Stimulated activated CD4-positive, alpha-beta T cell treated with anti-CD3 and anti-CD28 coated beads, Interleukin-1b, Interleukin-23, amount 100 ng/mL, for 48 hours (primary cell): ENCODE measurements around the gene ERN1.

Source experiments
- DNase-seq: peaks from one replicate; pipeline ENCODE4 v3.0.0-alpha.2; 2020

ERN1 gene

DNA sequence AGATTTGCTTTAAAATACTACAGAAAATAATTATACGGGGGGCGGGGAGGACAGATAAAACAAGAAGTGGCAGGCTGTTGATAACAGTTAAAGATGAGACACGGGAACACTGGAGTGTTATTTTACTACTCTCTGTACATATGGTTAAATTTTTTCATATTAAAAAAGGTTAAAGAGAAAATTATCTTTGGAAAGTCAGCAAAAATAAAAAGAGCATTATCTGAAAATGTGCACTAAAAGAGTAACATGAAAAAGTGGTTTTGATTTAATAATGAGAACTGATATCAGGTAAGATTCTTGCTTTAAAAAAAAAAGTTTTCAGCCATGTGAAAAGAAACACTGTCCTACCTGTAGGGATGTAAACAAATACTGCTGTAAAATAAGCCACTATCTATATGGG is 46.9 kb downstream of the ERN1 start:
- no peak for DNase-seq

DNA sequence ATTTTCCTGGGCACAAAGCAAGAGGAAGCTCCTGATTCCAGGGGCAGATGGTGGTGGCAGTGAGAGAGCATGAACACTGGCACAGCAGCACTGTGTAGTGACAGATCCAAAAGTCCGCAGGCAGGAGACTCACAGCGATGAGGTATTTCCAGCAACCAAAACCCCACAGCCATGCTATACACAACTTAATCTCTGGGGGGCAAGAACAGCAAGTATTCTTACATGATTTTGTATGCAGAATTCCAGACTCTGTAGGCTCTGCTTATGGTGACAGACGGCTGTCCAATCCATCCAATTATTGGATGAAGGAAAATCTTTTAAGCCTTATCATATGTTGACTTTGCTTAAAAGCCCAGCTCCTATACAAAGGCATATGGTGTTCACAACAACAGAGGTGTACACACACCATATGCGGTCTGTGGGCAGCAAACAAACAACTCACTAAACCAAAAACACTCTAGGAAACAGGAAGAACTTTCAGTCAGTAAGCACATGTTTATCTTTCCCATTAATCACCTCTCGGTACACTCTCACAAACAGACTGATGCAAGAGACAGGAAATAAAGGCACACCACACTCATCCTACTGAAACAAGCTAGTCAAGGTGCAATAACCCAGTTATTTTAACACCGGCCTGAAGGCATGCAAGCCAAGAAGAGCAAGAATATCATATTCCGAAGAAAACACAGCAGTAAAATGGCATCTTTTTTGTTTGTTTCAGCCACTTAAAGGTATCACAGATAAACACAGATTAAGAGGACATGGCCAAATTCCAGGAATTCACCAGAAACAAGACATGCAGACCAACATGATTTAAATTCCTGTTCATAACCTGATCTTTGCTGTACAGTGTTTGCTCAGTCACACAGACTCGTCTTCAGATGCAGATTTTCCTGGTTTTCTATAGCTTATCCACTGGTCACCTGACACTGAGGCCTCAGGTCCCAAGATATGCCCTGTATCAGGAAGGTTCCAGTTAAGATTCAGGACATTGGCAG is 47.8 kb downstream of the ERN1 start:
- DNase-seq: peak; percentile 20

DNA sequence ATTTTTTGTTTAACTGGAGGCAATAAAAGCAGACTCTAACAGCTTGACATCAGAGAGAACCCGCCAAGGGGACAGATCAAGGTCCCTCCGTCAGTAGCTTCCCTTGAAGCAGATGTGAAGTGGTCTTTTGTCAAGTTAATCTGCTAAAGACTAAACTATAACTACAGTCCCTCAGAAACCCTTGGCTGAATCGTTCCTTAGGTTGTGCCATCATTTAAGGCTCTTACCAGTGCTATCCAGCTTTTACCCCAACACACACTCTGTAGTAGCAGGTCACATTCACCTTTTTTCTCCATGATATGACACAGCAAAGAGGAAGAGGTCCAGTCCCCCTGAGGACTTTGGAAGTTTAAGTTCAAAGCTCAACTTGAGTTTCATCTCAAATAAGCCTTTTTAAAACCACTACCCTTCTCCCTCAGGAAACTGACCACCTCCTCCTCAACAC is 49.7 kb downstream of the ERN1 start:
- DNase-seq: no peak

DNA sequence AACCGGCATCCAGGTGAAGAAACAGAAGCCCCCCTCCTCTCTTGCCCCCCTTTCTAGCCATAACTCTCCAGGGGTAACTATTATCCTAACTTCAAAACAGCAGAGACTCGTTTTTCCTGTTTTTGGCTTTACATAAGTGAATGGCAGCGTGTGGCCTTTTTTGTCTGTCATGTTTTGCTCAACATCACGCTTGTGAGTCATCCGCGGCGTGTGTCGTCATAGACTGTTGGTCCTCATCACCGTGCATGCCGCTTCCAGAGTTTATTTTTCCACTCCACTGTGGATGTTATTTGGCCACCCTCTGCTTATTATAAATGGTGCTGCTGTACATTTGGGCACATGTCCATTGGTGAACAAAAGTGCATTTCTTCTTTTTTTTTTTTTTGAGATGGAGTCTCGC is 52.6 kb downstream of the ERN1 start:
- no peak for DNase-seq

DNA sequence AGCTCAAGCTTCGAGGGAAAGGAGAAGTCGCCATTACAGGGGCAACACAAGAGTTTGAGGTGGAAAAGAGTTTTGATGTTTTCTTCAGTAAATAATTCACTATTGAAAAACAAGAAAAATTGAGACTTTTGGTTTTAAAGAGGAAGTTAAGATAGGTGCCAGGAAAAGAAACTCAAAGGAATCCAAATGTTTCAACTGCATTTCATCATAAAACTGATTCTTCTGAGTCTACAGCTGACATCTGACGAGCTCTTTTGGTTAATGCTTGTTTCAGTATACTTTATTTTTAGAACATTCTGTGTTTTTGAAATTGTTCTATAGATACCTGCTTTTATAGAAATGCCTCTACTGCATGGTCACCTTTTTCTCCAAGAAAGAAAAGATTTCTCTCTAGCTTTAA is 54.0 kb downstream of the ERN1 start:
- DNase-seq: no peak

DNA sequence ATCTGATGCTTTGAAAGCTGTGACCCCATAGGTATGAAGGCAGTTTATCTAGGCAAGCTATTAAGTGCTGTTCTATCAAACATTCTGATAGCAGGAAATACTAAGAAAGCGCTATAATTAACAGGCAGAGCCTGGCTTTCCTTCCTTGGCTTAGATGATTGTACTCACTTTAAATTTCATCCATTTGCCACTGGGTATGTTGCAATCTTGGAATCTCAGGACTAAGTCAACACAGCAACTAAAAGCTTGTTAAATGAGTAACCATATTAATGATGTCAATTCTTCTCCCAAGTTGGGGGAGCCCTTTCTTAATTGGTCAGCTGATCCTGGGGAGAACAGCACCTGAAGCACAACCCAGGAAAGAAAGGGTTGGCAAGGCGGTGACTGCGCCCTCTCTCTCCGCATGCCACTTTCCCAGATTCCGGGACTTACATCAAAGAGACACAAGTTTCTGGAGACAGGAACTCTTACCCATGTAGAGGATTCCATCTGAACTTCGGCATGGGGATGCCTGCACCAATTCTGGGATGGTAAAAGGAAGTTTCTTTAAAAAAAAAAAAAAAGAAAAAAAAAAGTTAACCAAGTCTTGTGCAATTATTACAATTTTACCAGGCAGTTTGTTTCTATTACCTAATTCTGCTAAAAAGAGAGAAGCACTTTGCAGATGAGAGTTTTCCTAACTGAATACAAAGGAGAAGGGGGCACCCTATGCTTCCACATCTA is 55.1 kb downstream of the ERN1 start:
- no peak for DNase-seq

DNA sequence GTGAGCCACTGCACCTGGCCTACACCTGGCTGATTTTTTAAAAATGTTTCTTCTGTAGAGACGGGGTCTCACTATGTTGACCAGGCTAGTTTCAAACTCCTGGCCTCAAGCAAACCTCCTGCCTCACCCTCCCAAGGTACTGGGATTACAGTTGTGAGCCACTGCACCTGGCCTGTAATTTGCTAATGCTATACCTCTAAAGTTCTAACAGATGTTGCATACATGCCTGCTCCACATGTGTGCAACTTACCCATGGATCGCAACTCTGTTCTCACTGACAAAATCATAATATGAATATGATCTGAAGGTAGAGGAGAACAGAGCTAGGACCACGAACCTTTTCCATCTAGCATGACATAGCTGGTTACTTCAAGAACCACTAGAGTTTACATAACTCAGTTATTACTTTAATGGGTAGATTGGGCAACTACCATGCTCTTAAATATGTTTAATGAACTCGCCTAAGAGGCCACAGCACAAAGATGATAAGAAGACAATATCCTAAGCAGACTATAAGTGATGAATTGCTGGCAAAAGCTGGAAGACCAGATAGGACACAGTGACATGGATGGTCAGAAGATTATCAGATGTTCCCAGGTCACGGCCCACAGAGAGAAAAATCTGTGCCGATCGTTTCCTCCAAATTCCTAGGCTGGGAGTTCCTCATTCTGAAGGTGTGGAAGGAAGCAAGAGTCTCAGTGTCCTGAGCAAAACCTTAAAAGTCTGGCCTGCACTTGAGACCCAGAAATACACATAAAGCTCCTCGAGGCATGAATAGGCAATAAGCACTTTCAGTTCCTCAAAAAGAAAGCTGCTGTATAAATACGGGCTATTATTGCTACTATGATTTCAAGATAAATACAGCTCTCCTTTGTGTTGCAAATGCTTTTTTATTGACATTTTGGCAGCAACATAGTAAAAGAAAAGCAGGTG is 55.9 kb downstream of the ERN1 start:
- no peak for DNase-seq

DNA sequence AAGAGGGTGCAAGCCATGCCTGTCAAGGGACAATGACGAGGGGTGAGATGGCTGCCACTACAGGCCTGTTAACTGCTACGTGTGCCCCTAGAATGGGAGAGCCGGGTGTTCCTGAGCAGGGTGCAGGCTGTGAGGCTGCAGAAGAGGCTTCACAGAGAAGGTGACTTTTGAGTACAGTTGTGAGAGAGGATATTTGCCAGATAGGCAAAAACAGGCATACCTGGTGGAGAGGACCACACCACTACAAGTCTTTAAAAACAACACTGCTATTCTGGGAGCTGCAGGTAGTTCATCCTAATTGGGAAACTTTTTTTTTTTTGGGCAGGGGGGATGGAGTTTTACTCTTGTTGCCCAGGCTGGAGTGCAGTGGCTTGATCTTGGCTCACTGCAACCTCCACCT is 58.8 kb downstream of the ERN1 start:
- DNase-seq: no peak

DNA sequence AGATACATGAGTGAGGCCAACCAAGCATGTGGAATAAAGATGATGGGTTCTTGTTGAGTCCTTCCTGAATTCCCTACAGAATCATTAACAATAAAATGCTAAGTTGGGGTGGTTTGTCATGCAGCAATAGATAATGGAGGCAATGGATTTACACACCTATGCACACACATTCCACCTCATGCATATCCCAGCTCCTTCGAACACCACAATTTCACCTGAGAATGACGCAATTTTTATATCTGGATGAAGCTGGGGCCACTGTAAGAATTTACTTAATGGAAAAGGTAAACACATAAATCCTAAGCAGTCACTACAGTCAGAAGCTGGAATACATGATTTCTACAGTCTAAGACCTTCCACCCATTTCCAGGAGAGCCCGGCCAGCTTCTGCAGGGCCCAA is 59.7 kb downstream of the ERN1 start:
- DNase-seq: no peak

DNA sequence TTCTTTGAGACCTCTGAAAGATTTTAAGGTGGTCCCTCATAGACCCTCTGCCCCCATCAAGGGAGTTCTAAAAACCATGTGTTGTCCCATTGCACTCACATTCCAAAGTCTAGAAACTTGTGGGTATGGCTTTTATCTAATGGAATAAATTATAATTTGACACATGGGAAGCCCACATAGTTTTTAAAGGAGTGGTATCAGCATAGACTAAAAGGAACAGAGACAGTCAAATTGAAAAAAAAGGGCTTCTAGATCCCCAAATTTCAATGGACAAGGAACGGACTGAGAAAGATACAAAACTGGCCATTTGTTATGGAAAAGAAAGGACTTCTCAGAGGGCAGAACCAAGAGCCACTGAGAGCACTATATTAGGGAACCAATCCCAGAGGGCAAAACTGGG is 60.8 kb downstream of the ERN1 start:
- DNase-seq: no peak

DNA sequence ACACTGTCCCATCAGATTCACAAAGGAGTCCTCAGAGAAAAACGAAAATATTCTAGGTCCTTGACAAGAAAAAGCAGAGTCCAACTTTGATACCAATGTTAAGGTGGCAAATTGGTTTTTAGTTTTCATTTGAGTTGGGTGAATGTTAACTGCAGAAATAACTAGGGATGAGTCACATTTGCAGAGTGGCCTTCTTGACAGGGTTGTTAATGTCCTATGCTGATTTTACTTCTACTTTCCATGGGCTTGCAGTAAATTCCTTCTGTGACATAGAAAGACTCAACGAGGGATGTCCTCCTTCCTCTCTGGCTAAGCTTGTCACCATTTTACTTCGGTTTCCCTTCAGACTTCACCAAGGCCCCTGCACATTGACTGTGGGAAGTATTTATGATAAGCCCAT is 62.3 kb downstream of the ERN1 start:
- no peak for DNase-seq

DNA sequence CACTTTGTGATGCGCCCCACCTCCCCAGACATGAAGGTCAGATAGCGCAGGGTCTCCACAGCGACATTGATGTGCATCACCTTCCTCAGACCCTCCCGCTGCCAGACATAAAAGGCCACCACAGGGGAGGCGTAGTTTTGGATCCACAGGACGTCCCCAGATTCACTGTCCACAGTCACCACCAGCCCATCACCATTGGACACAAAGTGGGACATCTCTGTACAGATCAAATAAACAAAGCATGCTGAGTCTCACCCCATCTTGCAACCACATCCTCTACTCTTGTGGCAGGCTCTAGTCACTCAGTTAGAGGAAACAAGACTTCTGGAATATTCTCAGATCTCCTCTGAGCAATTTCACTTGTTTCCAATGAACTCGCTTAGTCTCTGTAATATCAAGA is 63.2 kb downstream of the ERN1 start:
- DNase-seq: peak; percentile 13

DNA sequence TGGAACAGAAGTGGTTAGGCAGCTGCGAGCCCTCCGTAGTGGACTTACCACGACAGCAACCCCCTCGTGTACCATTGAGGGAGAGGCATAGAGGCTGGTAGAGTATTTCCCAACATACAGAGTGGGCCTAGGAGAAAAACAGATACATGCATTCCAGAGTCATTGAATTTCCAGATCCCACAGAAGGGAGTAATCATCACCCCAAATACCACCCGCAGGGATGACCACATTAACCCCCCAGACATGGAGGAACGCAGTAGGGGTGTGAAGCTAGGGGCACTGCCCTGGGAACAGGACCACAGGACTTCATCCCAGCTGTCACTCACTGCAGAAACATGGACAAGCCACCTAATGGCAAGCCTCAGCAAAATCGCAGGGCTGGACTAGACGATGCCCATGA is 64.8 kb downstream of the ERN1 start:
- no peak for DNase-seq

DNA sequence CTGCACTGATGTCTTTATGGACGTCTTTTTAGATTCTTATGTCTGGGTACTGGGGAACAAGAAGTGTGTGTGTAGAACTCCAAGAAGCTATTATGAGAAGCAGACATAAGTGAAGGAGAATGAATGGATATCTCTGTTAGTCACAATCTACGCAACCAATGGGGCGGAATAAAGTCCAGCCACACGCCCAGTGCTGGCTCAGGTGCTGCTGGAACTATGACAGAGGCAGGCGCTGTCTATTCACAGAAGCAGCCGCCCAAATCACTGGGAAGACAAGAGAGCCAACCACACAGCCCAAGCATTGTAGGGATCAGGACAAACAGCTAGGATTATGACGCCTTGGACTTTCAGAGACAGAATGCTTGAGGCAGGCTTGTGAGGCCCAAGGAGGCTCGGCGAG is 65.6 kb downstream of the ERN1 start:
- DNase-seq: no peak

DNA sequence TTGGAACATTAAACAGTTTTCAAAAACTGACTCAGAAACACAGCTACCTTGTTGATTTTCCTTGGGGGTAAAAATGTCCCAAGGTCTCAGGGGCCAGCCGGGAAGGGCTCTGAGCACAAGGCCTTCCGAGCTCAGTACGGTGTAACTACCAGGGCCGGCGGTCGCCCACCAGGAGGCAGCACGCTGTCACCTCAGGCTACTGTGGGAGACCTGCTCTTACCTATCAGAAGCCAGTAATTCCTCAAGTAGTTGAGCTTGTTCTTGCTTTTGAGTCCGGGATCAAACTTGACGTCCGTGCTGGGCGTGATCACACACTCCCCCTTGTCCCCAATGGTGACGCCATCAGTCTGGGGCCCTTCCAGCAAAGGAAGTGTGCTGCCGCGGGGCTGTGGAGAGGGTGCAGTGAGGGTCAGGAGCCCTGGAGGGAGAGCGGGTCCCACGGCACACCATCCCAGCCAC is 66.1 kb downstream of the ERN1 start:
- DNase-seq: peak; percentile 60

DNA sequence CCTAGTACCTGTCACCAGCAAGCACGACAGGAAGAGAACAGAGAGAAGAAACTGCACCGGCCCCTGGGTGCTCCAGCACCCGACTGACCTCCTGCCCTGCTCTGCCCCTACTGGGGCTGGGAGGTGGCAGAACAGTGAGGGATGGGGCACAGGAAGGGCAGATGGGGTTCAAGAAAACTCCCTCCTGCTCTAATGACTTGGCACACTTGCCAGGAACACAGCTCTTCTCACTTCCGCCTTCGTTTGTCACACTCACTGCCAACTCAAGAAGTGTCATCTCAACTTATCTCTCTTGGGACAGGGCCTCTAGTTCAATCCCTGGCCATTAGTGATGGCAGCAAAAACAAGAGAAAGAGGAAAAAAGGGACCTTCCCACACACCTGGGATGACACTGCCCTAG is 66.9 kb downstream of the ERN1 start:
- DNase-seq: no peak

DNA sequence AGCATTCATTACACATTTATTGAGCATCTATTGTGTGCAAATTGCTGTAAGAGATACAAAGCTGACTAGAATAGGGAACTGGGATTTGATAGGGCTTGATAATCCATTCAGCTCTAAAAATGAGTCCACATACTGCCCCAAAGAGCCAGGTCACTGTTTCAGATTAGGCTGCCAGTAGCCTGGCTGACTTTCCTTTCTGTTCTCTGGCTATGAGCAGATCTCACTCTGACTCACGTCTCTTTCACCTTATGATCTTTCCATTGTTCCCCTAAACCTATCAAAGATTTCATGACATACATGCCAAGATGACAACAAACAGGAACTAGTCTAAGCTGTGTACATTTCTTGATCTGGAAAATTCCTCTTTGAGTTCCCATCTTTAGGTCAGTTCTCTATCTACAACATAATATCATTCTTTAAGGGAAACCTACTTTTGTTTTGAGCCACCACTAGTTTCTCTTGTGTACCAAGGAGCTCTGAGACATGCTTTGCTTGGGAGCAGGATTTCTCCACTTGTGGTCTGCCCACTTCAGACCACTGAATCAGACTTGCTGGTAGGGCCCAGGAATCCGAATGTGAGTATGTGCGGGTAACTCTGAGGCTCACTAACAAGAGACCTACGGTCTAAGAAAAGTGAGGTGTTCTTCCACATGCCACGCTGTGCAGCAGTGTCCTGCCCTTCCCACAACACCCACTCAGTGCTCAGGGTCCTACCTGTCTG is 68.6 kb downstream of the ERN1 start:
- DNase-seq: peak; percentile 42

DNA sequence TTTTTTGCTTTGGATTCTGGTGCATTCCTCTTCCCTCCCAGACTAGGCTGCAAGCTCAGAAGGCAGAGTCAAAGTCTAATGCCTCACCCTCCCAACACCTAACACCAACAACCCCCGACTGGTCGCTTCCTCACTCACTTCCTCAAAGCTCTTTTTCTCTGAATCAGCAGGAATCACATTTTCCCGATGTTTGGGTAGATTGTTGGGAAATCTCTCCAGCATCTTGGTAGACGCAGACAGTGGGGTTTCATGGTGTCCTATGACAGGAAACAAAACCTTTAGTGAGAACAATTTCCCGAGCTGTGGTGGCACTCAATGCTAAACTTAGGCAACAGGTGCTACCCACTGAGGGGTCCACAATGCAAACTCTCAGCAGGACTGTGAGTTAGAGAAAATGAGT is 69.6 kb downstream of the ERN1 start:
- DNase-seq: no peak

DNA sequence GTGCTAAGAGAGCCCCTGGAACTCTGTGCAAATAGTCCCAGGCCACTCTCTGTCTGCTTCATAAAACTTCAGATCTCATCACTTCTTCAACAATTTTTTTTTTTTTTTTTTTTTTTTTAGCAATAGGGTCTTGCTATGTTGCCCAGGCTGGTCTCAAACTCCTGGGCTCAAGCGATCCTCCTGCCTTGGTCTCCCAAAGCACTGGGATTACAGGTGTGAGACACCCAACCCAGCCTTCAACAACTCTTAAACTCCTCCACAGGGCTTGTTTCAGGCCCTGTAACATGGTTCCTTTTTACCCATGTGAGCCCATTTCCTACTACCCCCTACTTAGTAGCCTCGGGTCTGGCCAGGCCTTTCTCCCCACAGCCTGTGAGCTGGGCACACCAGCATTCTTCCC is 70.2 kb downstream of the ERN1 start:
- no peak for DNase-seq

DNA sequence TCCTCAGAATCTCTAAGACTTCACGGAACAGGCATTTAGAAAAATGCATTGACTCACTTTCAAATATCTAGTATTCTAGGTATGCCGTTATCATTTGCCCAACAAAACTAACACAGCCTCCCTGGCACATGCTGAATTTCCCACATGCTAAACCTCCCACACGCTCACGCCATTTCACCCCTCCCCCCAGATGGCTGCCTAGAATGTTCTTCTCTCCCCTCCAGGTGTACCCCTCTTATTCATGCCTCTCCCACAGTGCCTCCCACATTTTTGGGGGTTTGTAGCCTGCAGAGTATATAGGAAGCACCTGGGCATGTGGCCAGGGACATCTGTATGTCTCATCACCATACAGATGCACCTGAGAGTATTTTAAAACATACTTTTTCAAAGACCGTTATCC is 71.3 kb downstream of the ERN1 start:
- DNase-seq: no peak

DNA sequence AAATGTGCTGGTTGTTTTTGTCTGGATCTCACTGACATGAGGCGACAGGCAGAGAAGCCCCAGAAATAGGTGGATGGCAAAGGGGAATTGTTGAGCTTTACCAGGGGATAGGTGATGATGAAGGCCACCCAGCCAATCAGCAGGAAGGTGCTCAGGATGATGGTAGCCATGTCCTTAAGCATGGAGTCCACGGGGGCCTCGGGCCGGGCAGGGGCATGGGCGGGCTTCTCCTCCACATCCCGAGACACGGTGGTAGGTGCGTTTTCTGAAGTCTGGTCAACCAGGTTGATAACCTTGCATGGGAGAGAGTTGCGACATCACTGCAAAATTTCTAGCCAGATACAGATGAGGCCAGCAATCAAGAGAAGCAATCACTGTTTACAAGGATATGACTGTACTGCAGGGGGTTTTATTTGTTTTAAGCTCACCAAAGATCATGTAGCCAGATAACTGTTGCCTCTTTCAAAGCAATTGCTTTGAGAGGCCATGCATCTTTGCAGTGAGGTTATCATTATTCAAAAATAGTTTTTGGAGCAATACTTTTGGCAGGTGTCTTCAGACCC is 72.2 kb downstream of the ERN1 start:
- DNase-seq: no peak
